NCI-H2196 (cell line): Measurements from ENCODE around the gene OAF.

Source experiments
- DNase-seq: peaks from one replicate; lab custom pipeline; 2025; ENCODE audit not compliant: unreplicated experiment; lab: John Stamatoyannopoulos, UW

The OAF gene

DNA sequence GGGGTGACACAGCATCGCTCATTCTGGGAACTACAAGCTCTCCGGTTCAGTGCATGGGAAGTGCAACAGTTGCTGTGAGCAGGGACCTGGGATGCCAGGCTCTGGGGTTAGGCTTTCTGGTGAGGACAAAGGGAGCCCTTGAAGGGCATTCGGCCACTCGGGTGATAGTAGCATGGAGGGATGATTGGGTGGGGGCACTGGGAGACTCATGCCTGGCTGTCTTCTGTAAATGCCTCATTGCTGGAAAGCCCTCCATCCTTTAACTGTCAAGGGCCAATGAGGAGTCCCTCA is 9.9 kb downstream of the OAF start:
- DNase-seq, result no peak

DNA sequence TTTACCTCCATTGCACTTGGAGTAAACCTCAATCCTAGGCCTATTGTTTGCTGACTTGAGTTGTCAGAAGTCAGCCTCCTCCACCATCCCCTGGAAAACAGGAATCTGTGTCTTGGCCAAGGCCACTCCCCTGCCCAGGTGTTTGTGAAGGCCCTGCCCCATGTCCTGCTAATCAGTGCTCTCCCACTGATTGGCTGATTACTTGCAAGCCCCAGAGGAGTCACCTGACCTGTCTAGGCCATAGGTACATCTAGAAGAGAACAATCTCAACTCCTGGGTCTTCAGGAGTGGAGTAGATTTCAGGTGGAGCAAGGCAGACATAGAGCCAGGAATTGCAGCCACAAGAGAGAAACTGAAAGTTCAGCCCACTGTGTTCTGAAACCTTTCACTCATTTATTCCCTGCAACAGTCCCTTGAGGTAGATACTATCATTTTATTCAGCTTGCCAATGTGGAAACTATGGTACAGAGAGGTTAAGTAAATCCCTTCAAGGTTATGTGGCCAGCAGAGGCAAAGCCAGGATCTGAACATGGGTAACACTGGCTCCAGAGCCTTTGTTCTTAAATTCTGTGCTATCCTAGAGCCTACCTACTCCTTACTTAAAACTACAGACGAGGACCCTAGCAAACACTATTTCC is 10.4 kb downstream of the OAF start:
- no peak for DNase-seq

DNA sequence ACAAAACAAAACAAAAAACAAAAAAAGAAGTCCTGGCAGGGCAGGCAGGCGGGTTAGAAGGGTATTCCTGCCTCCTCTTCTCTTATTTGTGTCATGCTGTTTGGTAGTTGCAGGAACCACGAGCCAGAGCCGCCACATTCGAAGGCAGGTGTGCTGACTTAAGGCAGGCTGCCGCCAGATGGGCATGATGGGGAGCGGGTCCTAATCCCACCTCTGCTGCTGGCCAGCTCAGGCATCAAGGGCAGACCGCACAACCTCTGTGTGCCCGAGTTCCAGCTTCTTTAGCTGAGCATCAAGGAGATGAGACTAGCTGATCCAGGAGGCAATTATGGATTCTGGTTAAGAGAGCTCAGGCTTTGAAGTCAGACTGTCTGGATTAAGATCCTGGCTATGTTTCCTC is 12.1 kb downstream of the OAF start:
- no peak for DNase-seq

DNA sequence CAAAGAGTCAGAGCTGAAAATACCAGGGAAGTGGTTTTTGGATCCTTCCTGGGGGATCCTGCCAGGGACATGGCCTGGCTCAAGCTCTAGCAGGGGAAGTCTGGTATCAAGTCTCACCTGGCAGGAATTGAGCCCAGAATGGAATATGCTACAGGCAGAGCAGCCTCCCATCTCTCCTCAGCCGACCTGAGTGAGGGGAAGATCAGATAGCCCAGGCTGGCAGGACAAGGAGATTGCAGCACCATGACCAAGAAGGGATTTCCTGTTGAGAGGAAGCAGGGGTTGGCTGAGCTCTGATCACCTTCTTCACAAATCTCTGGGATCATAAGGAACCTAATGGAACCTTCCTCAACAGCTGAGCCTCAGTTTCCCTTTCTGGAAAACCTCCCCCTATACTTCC is 13.0 kb downstream of the OAF start:
- DNase-seq, result no peak

DNA sequence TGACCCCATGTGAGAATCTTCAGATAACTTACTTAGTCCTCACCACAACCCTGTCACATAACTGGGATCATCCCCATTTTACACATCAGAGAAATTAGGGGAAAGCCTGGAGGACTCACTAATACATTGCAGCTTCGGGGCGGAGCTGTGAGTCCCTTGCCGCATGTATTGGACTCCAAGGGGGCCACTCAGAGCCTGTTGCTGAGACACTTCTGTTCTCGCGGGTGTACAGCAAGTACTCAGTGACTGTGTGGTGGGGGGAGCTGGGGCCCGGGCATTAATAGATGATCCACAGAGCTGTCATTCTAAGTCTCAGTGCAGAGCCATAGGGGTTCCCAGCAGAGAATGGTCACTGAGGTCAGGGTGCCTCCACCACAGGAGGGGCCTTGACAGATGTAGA is 13.5 kb downstream of the OAF start:
- no peak for DNase-seq

DNA sequence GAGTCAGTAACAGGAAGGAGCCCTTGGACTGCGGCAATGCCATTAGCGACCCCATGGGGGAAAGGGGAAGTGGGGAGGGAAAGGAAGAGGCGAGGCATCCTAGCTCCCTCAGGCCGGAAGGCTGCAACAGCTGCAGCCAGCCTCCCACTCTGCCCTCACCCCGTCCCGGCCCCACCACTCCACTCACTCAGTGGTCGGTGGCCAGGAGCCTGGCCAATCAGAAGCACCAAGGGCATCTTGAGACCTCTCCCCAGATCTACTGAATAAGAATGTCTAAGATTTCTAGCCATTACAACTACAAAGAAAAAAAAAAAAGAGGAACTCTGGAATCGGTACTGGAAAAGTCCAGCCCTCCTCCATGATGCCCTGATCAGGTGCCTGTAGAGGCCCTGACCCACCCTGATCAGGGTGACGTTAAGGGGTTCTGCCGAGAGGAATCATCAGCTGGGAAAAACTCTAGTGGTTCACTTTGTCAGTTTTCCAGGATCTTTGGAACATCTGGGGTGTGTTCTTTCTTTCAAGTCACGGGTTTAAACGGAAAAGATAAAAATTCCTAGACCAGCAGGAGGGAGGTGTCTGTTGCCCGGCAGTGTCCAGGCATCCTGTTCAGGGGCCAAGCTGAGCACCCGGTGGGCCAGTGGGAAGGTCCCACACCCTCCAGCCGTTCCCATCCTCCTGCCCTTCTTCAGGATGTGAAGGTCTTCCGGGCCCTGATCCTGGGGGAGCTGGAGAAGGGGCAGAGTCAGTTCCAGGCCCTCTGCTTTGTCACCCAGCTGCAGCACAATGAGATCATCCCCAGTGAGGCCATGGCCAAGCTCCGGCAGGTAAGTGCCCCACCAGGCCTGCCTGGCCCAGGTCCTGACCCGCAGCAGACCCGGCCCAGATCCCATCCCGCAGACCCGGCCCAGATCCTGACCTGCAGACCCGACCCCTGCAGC is 14.4 kb downstream of the OAF start:
- no peak for DNase-seq

DNA sequence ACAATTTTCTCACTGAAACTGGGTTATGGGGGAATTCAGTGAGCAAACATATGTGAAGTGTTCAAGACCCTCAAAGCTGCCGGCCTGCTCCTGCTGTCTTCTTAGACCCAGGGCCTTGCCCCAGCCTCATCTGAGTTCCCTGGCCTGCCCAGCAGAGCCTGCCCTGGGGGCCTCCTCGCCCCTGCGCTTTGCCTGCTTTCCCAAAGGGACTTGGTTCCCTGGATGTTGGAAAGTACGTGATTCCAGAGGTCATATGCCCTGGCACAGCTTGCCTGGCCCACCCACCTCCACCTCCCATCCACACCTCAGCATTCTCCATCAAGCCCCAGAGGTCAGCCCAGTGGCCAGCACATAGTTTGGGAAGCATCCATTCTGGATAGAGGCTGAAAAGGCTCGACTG is 15.4 kb downstream of the OAF start:
- DNase-seq, result no peak

DNA sequence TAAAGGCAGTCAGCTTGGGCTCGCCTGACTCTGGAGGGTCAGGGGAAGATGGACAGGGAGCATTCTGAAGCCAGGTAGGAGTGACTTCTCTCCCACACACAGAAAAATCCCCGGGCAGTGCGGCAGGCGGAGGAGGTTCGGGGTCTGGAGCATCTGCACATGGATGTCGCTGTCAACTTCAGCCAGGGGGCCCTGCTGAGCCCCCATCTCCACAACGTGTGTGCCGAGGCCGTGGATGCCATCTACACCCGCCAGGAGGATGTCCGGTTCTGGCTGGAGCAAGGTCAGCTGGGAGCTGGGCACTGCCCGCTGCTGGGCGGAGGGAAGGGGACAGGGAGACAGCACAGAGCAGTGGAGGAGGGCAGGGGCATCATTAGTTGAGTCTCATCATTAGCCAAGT is 15.9 kb downstream of the OAF start:
- no peak for DNase-seq

DNA sequence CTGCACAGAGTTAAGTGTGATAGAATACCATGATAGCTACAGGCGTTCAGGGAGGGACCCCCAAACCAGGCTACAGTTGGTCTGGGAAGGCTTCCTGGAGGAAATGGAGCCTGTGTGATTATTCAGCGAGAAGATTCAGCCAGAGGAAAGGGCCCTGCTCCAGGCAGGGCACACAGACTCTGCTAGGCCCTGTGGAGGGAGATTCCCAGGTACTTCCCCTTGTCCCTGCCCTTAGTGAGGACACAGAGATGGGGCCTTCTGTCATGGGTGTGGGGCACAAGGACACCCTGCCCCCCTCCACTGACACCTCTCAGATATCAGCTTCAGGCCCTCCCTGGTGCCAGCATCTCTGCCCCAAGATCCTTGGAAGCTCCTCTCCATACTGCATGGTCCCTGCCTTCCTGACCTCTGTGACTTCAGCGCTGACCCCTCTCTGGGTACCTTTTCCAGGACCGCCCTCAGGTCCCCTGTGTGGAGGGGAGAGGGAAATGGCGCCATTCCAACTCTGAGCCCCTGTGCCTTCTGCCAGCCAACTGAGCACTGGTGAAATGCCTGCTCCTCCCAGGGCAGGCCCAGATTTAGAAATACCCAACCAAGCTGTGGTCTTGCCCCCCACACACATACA is 16.5 kb downstream of the OAF start:
- no peak for DNase-seq

DNA sequence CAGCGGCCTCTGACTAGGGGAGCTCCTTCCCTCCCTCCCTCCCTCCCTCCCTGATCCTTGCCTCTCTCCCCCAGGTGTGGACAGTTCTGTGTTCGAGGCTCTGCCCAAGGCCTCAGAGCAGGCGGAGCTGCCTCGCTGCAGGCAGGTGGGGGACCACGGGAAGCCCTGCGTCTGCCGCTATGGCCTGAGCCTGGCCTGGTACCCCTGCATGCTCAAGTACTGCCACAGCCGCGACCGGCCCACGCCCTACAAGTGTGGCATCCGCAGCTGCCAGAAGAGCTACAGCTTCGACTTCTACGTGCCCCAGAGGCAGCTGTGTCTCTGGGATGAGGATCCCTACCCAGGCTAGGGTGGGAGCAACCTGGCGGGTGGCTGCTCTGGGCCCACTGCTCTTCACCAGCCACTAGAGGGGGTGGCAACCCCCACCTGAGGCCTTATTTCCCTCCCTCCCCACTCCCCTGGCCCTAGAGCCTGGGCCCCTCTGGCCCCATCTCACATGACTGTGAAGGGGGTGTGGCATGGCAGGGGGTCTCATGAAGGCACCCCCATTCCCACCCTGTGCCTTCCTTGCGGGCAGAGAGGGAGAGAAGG is 18.1 kb downstream of the OAF start:
- DNase-seq, result no peak

DNA sequence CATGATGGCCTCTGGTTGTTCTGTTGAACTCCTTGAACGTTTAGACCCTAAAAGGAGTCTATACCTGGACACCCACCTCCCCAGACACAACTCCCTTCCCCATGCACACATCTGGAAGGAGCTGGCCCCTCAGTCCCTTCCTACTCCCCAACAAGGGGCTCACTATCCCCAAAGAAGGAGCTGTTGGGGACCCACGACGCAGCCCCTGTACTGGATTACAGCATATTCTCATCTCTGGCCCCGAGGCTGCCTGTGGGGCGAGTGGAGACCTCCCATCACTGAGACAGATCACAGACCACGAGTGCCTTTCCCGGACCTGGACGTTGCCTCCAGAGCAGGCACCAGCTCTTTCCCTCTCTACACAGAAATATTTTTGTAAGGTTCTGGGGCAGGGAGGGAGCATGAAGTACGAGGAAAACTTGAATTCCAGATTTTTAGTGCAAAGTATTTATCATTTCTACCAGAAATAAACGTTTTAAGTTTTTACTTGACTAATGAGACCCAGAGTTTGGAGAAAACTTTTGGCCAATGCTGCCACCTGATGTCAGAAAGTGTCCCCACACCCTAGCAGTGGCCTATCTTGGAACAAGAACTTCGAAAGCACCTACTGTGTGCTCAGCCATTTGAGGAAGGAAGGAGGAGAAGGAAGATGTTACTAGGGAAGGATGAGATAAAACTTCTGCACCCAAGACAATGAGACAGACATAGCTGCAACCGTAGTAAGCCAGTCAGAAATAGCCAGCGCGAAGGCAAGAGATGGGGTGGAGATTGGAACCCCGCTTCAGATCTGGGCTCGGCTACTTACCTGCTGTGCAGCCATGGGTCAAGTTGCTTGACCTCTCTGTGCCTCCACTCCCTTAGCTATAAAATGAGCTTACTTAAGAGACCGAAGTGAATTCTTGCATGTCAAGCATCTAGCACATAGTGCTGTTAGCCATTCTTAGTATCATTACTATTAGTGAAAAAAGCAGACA is 18.9 kb downstream of the OAF start:
- peak; percentile 15 for DNase-seq

DNA sequence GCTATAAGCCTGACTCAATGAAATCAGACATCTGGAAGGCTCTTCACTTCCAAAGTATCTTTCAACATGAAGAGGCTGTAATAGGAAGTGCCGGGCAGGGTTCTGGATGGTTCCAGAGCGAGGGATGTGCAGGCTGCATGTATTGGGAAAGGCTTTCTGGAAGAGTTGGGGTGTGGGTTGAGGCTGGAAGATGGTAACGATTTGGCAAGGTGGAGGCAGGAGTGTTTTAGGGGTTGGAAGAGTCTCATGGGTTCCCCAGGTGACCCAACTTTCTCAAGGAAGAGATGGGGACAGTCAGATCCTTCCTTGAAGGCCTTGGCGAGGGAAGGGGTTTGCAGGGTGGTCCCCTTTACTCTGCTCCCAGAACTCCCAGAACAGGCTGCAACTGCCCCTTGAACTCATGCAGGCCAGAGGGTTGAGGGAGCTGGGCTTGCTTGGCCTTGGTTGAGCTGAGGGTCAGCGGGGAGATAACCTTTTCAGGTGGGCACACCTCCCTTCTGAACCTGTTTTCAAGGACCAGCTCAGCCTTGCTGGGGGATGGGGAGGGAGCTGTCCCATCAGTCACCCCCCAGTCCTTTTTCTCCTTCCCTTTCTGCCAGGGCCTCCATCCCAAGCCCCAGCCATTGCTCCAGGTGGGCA is 19.7 kb downstream of the OAF start:
- DNase-seq, result no peak

DNA sequence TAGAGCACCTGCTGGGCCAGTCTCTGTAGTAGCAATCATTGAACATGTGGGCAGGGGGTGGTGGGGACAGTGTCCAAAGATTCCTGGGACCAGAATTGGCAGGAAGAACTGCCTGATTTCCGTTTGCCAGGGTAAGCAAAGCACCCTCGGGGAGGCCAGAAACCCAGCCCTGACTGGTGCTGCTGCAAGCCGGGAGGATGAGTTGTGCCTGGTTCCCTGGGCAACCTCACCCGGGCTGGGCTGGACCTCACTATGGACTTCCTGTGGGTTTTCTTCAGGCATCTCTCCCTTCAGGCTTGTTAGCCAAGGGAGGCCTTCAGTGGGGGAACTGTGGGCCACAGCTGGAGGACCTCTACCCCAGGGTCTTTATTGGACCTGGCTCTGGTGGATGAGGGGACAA is 21.1 kb downstream of the OAF start:
- DNase-seq, result no peak

DNA sequence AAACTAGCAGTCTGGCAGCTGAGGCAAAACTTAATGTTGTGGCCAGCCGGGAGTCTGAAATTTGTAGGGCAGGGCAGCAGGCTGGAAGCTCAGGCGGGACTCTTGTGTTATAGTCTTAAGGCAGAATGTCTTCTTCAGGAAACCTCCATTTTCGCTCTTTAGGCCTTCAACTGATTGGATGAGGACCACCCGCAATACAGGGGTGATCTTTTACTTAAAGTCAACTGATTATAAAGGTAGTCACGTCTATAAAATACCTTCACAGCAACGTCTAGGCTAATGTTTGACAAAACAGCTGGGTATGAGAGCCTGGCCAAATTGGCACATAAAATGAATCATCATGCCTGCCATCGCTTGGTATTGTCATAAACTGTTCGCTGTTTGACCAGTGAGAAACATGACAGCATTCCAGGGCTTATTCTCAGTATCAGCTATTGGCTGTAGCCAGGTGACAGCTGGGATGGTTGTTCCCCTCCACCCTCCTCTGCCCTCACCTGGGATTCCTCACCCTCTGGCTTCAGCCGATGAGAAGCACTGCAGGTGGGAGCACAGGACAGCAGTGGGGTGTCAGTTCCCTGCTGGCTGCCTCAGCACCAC is 22.5 kb downstream of the OAF start:
- DNase-seq, result no peak

DNA sequence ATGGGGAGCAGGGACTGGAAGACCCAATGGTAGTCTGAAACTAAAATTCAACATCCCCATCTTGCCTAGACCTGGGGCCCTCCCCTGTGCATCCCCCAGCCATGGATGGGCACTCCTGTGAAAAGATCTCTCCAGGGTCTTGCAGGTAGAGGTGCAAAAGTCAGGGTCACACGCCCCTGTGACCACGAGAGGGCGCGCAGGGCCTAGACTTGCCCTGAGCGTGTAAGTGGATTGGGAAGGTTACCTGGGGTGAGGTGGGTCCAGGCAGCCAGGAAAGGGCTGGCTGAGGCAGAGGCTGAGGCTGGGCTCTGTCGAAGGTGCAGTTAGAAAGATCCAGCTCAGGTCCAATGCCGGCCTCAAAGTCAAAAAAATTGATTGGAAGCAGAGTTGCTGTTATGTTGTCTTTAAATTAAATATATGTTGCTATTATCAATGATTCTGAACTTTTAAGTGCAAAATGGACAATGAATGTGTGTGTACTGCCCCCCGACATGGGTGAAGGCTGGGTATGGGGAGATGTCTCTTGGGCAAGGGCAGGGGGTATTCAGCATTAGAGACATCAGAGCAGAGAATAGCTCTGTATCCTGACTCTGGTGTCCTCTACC is 24.3 kb downstream of the OAF start:
- DNase-seq, result peak; percentile 68

DNA sequence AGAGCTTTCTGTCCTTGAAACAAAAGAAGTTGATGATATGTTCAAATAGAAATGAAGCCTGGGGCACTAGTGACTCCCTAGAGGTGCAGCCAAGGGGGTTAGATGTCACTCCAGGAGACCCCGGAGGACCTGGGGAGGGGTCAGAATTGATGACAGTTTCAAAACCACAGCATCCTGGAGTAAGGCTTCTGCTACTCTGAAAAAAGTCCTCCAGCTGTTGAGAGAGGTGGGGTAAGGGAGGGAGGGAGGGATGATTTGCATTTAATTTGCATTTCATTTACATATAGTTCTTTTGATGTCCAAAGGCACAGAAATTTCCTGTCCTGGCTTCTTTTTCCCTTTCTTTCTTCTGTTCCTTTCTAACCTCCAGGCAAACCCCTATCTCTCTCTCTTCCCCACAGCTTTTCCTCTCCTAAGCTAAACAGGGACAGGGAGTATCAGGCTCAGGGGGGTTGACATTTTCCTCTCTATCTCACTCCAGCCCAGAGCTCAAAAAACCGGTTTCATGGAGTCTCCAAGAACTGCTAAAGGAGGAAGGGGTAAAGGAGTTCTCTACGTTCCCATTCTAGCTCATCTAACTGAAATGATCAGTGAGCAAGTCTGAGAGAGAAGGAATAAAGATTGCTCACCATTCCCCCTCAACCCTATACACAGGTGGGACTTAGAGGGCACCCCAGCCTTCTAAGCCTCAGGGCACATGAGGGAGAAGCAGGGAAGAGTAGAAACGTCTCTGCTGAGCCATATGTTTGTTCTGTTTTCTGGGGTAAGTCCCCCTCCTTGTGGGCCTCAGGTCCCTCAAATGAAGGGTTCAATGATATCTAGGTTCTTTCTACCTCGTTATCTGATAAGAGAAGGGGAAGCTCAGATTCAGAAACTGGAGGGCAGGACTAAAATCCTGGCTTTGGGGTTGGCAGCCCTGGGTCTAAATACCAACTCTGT is 25.6 kb downstream of the OAF start:
- no peak for DNase-seq

DNA sequence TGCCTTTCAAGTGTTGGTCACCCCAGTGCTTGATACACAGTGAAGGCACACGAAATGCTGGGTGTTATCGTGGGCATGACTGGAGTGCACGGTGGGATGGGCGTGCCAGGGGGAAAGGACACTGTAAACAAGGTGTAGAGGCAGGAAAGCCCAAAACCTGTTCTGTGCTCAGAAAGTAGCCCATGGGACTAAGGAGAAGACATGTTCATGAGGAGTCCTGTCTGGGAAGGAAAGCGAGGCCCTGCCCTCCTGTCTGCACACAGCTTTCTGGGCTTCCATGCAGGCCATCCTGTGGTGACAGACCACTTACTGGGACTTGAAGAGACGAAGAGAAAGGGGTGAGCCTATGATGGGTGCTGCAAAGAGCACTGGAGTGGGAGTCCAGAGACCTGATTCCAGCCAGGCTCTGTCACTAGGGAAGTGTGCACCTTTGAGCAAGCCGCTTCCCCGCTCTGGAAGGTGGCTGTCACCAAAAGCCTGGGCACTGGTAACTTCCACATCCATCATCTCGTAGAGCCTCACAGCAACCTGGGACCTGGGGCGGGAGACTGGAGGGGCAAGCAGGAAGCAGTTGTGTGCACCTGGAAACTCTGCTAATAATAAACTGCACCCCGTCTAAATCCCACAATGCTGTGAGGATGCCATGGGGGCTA is 28.3 kb downstream of the OAF start:
- no peak for DNase-seq
